ENCODE results near the gene MAGI2.
A peak's percentile ranks its signal among the peaks of the same experiment; 100 is the strongest.

MAGI2 gene

GRCh38 chr7:78703391-78703790, 750.1 kb downstream of the MAGI2 start:
- no peak for FAIRE-seq
- no peak for DNase-seq (ENCODE audit: insufficient read length, low spot score)
- no peak for TF ChIP-seq TAF1 (IDR thresholded peaks at IDR 0.05; ENCODE audit: low read depth, low read length)
- no peak for TF ChIP-seq POLR2AphosphoS5 (IDR thresholded peaks at IDR 0.05; ENCODE audit: low read depth, low read length)
- no peak for TF ChIP-seq SPI1 (IDR thresholded peaks at IDR 0.05; ENCODE audit: low read depth, low read length)
- no peak for TF ChIP-seq POLR2A (IDR thresholded peaks at IDR 0.05; ENCODE audit: low read depth, low read length)
- TF ChIP-seq PAX5 (IDR thresholded peaks at IDR 0.05; ENCODE audit: insufficient read depth, low read length, severe bottlenecking) = no peak
- no peak for TF ChIP-seq POU2F2 (IDR thresholded peaks at IDR 0.05; ENCODE audit: low read depth, low read length)

DNA sequence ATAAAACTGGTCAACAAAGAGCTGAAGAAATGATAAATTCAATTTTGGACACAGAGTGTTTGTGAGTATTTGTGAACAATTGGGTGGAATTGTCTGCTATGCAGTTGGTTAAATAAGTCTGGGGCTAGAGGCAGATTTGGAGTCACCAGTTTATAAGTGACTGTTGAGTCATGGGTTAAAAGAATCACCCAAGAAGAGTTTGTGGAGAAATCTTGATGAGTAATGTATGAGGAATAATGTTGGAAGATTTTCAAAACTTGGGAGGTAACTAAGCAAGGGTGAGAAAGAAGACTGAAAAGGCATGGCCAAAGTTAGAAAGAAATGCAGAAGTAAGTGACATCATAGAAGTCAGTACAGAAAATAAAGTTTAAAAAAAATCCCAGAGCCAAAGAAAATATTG, 750.7 kb downstream of the MAGI2 start:
- DNase-seq (ENCODE audit: insufficient read length, low spot score) (no peak), FAIRE-seq (no peak)
- TF ChIP-seq PAX5 (IDR thresholded peaks at IDR 0.05; ENCODE audit: insufficient read depth, low read length, severe bottlenecking) (no peak), POU2F2 (IDR thresholded peaks at IDR 0.05; ENCODE audit: low read depth, low read length) (no peak), POLR2A (IDR thresholded peaks at IDR 0.05; ENCODE audit: low read depth, low read length) (no peak), SPI1 (IDR thresholded peaks at IDR 0.05; ENCODE audit: low read depth, low read length) (no peak), POLR2AphosphoS5 (IDR thresholded peaks at IDR 0.05; ENCODE audit: low read depth, low read length) (no peak), TAF1 (IDR thresholded peaks at IDR 0.05; ENCODE audit: low read depth, low read length) (no peak)

DNA sequence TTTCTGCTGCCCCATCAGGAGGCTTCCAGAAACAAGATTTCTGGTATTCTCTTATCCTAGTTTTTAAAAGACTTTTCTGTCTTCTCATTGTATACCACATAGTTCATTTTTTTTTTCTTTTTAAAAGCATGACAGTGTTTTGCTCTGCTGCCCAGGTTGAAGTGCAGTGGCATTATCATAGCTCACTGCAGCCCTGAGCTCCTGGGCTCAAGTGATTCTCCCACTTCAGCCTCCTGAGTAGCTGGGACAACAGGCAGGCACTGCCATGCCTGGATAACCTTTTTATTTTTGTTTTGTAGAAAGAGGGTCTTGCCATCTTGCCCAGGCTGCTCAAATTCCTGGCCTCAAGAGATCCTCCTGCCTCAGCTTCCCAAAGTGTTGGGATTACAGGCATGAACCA, 757.6 kb downstream of the MAGI2 start:
- TF ChIP-seq PAX5 (IDR thresholded peaks at IDR 0.05; ENCODE audit: insufficient read depth, low read length, severe bottlenecking) = no peak
- TF ChIP-seq SPI1 (IDR thresholded peaks at IDR 0.05; ENCODE audit: low read depth, low read length) = no peak
- FAIRE-seq = no peak
- DNase-seq (ENCODE audit: insufficient read length, low spot score) = no peak

DNA sequence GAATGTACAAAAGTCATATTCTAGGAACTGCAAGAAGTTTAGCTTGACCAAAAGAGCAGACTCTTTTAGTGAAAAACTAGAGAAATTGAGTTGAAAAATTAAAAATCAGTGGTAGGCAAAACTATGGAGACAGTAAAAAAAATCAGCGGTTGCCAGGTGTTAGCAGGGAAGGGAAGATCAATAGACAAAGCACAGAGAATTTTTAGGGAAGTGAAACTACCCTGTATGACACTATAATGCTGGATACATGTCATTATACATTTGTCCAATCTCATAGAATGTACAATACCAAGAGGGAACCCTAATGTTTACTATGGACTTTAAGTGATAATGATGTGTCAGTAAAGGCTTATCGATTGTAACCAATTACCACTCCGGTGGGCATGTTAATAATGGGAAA, 761.9 kb downstream of the MAGI2 start:
- FAIRE-seq (no peak), DNase-seq (ENCODE audit: insufficient read length, low spot score) (no peak)
- TF ChIP-seq PAX5 (IDR thresholded peaks at IDR 0.05; ENCODE audit: insufficient read depth, low read length, severe bottlenecking) = no peak
- peak; percentile 88 for TF ChIP-seq SPI1 (IDR thresholded peaks at IDR 0.05; ENCODE audit: low read depth, low read length)

- no peak for TF ChIP-seq SPI1 (IDR thresholded peaks at IDR 0.05; ENCODE audit: low read depth, low read length)
- no peak for TF ChIP-seq TAF1 (IDR thresholded peaks at IDR 0.05; ENCODE audit: low read depth, low read length)
- TF ChIP-seq POLR2A (IDR thresholded peaks at IDR 0.05; ENCODE audit: low read depth, low read length) = no peak
- no peak for TF ChIP-seq POLR2AphosphoS5 (IDR thresholded peaks at IDR 0.05; ENCODE audit: low read depth, low read length)
- TF ChIP-seq POU2F2 (IDR thresholded peaks at IDR 0.05; ENCODE audit: low read depth, low read length) = no peak
- TF ChIP-seq PAX5 (IDR thresholded peaks at IDR 0.05; ENCODE audit: insufficient read depth, low read length, severe bottlenecking) = no peak
- FAIRE-seq (no peak), DNase-seq (ENCODE audit: insufficient read length, low spot score) (no peak)
These were observed 763.3 kb downstream of the MAGI2 start for GRCh38 chr7:78690174-78690573.

DNA sequence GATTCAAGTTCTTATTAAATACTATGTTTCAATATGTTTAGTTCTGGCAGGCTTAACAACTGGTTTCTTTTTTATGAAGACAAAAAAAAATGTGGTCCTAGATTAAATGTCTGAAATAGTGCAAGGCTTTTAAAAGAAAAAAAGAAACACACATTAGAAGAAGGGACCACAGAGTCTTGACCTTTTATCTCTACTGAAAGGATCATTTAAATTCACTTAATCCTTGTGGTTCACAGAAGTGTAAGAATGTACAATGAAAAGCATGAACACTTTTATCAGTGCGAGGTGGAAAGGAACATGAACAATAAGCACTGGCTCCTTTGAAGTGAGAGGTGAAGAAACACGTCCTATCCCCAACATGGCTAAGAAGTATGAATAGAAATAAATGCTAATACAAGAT, 765.1 kb downstream of the MAGI2 start:
- TF ChIP-seq PAX5 (IDR thresholded peaks at IDR 0.05; ENCODE audit: insufficient read depth, low read length, severe bottlenecking) (no peak), SPI1 (IDR thresholded peaks at IDR 0.05; ENCODE audit: low read depth, low read length) (no peak)
- no peak for DNase-seq (ENCODE audit: insufficient read length, low spot score)
- no peak for FAIRE-seq

DNA sequence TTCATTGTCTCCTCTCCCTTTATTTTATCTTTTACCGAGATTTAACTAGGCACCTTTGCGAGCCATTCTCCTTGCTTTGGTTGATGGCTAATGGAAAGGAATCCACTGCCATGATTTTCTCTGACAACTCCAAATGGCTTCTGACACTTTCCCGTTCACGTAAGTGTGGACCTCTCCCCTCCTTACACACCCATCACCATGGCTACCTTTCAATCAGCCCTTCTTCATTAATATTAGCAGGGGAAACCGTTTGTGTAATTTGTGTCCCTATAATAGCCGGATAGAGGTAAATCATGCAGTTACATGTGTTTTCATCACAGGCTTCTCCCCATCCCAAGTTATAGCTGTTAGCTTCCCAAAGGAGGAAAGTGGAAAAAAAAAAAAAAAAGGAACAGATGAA, 767.3 kb downstream of the MAGI2 start:
- DNase-seq (ENCODE audit: insufficient read length, low spot score) (no peak), FAIRE-seq (no peak)
- TF ChIP-seq POU2F2 (IDR thresholded peaks at IDR 0.05; ENCODE audit: low read depth, low read length) = no peak
- no peak for TF ChIP-seq PAX5 (IDR thresholded peaks at IDR 0.05; ENCODE audit: insufficient read depth, low read length, severe bottlenecking)
- no peak for TF ChIP-seq TAF1 (IDR thresholded peaks at IDR 0.05; ENCODE audit: low read depth, low read length)
- no peak for TF ChIP-seq POLR2AphosphoS5 (IDR thresholded peaks at IDR 0.05; ENCODE audit: low read depth, low read length)
- no peak for TF ChIP-seq POLR2A (IDR thresholded peaks at IDR 0.05; ENCODE audit: low read depth, low read length)
- TF ChIP-seq SPI1 (IDR thresholded peaks at IDR 0.05; ENCODE audit: low read depth, low read length) = no peak

GRCh38 chr7:78684201-78684600, 769.3 kb downstream of the MAGI2 start:
- DNase-seq (ENCODE audit: insufficient read length, low spot score) (no peak), FAIRE-seq (no peak)
- no peak for TF ChIP-seq PAX5 (IDR thresholded peaks at IDR 0.05; ENCODE audit: insufficient read depth, low read length, severe bottlenecking)
- no peak for TF ChIP-seq TAF1 (IDR thresholded peaks at IDR 0.05; ENCODE audit: low read depth, low read length)
- no peak for TF ChIP-seq POLR2A (IDR thresholded peaks at IDR 0.05; ENCODE audit: low read depth, low read length)
- TF ChIP-seq SPI1 (IDR thresholded peaks at IDR 0.05; ENCODE audit: low read depth, low read length) = no peak
- TF ChIP-seq POU2F2 (IDR thresholded peaks at IDR 0.05; ENCODE audit: low read depth, low read length) = no peak
- no peak for TF ChIP-seq POLR2AphosphoS5 (IDR thresholded peaks at IDR 0.05; ENCODE audit: low read depth, low read length)

- FAIRE-seq = no peak
- TF ChIP-seq POLR2A (IDR thresholded peaks at IDR 0.05; ENCODE audit: low read depth, low read length) (no peak), POU2F2 (IDR thresholded peaks at IDR 0.05; ENCODE audit: low read depth, low read length) (no peak), POLR2AphosphoS5 (IDR thresholded peaks at IDR 0.05; ENCODE audit: low read depth, low read length) (no peak), PAX5 (IDR thresholded peaks at IDR 0.05; ENCODE audit: insufficient read depth, low read length, severe bottlenecking) (no peak)
- no peak for DNase-seq (ENCODE audit: insufficient read length, low spot score)
These were observed 769.9 kb downstream of the MAGI2 start for GRCh38 chr7:78683566-78683965.

- FAIRE-seq (no peak), DNase-seq (ENCODE audit: insufficient read length, low spot score) (no peak)
- TF ChIP-seq POLR2AphosphoS5 (IDR thresholded peaks at IDR 0.05; ENCODE audit: low read depth, low read length) (no peak), PAX5 (IDR thresholded peaks at IDR 0.05; ENCODE audit: insufficient read depth, low read length, severe bottlenecking) (no peak), POLR2A (IDR thresholded peaks at IDR 0.05; ENCODE audit: low read depth, low read length) (no peak), SPI1 (IDR thresholded peaks at IDR 0.05; ENCODE audit: low read depth, low read length) (no peak), TAF1 (IDR thresholded peaks at IDR 0.05; ENCODE audit: low read depth, low read length) (no peak), POU2F2 (IDR thresholded peaks at IDR 0.05; ENCODE audit: low read depth, low read length) (no peak)
These were observed 774.2 kb downstream of the MAGI2 start for GRCh38 chr7:78679112-78679876.

Measured in GM12891 (cell line).